ENCODE data around the gene ORAI2.

DNA sequence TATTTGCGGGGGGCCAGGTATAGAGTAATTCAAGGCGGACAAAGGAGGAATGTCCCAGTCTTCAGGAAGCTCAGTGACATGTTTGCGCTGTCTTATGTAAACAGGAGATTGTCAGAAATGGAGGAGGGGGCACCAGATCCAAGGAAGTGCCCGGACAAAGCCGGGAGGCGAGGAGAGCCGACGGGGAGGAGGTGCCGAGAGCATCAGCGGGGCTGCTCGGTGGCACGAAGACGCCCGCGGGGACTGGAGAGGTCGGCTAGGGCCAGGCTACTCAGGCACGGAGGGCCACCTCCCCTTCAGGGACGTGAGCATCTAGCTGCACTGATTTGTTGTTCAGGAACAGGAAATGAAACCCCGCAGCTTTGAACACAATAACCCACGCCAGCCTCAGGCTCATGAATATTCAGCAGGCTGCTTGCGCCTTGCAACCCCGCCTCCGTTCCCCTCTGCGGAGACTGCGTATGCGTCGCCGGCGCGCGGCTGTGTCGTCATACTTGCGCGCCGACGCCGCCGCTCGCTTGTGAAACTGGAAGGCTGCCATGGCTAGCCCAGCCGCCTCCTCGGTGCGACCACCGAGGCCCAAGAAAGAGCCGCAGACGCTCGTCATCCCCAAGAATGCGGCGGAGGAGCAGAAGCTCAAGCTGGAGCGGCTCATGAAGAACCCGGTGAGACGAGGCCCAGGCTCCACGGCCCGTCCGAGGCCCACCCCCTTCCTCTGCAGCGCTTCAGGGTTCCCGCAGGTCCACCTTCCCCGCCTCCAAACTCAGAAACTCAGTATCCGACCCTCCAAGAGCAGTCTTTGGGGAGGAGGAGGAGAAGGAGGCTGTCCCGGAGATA, 37.3 kb upstream of the ORAI2 start, which contains the start of gene PRKRIP1:
- TF ChIP-seq CTCF (IDR thresholded peaks at IDR 0.05) (no peak), POLR2A (IDR thresholded peaks at IDR 0.05) (no peak), POLR2AphosphoS5 (IDR thresholded peaks at IDR 0.05) (peak; percentile 54 to 84 (median 74))
